Sigmoid colon (tissue), 7 donors: ENCODE results near the gene DAPK3. TPM values are rescaled to one million over a fixed set of nuclear protein-coding genes. Genes with fewer than 3 reads are reported as not detected.
A peak's percentile ranks its signal among the peaks of the same experiment; 100 is the strongest.
"Not testable (repeated sequence)": the region's sequence is repeated elsewhere in the genome, so short reads cannot be mapped to it uniquely, and the experiment has no call there.

Experiments
- DNase-seq: peaks from one replicate; pipeline ENCODE4 v3.0.0-alpha.2; 2019
- H3K27ac ChIP-seq, 4 donors: fragments of 200-600 bp; sonication (generic); one replicate each; pipeline ENCODE4 v1.5.1; 2016 to 2019; ENCODE audit warnings: mild to moderate bottlenecking in 1 of 4
- H3K27me3 ChIP-seq, 3 donors: fragments of 200-600 bp; sonication (generic); one replicate each; pipeline ENCODE4 v1.5.1; 2019; ENCODE audit warnings: mild to moderate bottlenecking in 1 of 3
- H3K36me3 ChIP-seq, 4 donors: fragments of 200-600 bp; sonication (generic); one replicate each; pipeline ENCODE4 v1.5.1; 2016 to 2019
- H3K4me1 ChIP-seq, 4 donors: fragments of 200-600 bp; sonication (generic); one replicate each; pipeline ENCODE4 v1.5.1; 2017 to 2019
- H3K4me3 ChIP-seq, 4 donors: fragments of 200-600 bp; sonication (generic); one replicate each; pipeline ENCODE4 v1.5.1; 2017 to 2019; ENCODE audit warnings: mild to moderate bottlenecking in 2 of 4, moderate library complexity in 1 of 4
- H3K9me3 ChIP-seq, 4 donors: fragments of 200-600 bp in 3 of 4; sonication (generic) in 3 of 4; one replicate each; pipeline versions ENCODE4 v1.5.1 to v1.6.1; 2013 to 2019
- EP300 ChIP-seq, 4 donors: sonication (generic); formaldehyde crosslinking; IDR thresholded peaks; one replicate each; pipeline ENCODE4 v1.6.1; 2017; ENCODE audit warnings: antibody characterized with exemption in 4 of 4
- POLR2A ChIP-seq, 2 donors: fragments of 450-650 bp; IDR thresholded peaks; one replicate each; pipeline ENCODE4 v1.6.1; 2016; ENCODE audit warnings: antibody characterized with exemption in 2 of 2, mild to moderate bottlenecking in 2 of 2, moderate library complexity in 2 of 2
- POLR2AphosphoS5 ChIP-seq, 4 donors: sonication (generic); formaldehyde crosslinking; IDR thresholded peaks; one replicate each; pipeline ENCODE4 v1.6.1; 2017; ENCODE audit warnings: antibody characterized with exemption in 4 of 4
- WGBS, 2 donors: extraction: QIAGEN DNeasy Blood & Tissue Kit; methylation state at CpG; one replicate each; pipeline ENCODE4 v1.1.7; 2013; 5-methylcytosine and 5-hydroxymethylcytosine counted together
- intact Hi-C: fragments of 100-400 bp; cut with DNase I; formaldehyde crosslinking; loops from one replicate; pipeline ENCODE4 v1.15.1; 2023
- polyA plus RNA-seq, 3 donors: library from polyadenylated mRNA; stranded (reverse); fragments of 200-250 nt; gene quantifications; one replicate each; pipeline ENCODE4 v1.2.3, GENCODE V29; 2013
- total RNA-seq, 4 donors: library from RNA; depleted of rRNA; stranded (reverse); fragments of >200 nt; gene quantifications; one replicate each; pipeline ENCODE4 v1.1.0, GENCODE V29; 2016
- TF ChIP-seq, protein P1 (sequence below), 4 experiments: fragments of 450-650 bp in 3 of 4; fragments of 200-600 bp in 1 of 4; IDR thresholded peaks; one replicate each; pipeline ENCODE4 v1.5.1; 2016 to 2019; ENCODE audit warnings: antibody characterized with exemption in 4 of 4, mild to moderate bottlenecking in 3 of 4, moderate library complexity in 2 of 4
- donor health status: healthy with polysubstance abuse.
- donor health status: Bipolar disorder and iron deficiency.
- donor health status: healthy.

Gene DAPK3
- total and polyA plus RNA-seq, 7 donors: 38.4 to 167 (median 91.3) TPM

DNA sequence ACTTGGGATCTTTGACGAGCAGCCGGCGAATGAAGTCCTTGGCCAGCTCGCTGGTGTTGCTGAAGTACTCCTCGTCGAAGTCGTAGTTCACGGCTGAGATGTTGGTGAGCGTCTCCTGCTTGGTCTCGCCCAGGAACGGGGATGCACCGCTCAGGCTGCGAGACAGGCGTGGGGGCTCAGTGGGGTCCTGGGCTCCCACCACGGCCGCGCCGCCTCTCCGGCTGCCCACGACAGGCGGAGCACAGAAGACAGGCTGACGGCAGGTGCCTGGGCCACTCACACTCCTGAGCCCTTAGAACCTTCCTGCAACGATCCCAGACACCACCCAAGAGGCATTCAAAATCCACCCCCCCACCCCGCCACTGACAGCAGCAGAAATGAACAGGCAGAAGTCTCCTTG, 9.9 kb downstream of the DAPK3 start:
- H3K27me3 ChIP-seq: no peaks in the 10 kb centered on the region
- no peaks in the 10 kb centered on the region for H3K9me3 ChIP-seq
- peaks cover 56 to 99% (median 76%) of the 10 kb centered on the region in 4 donors for H3K36me3 ChIP-seq
- H3K4me1 ChIP-seq: peaks cover 0 to 17% (median 13%) of the 10 kb centered on the region in 4 donors
- 95 to 96% methylated on average over 24 of the region's 24 CpGs for WGBS, 2 donors
- intact Hi-C loops: loop anchor here (10.0 kb wide), 2 partner anchors 266 to 684 kb away; no protein-coding TSS in a partner anchor
- TF ChIP-seq POLR2AphosphoS5 (IDR thresholded peaks at IDR 0.05) (no peak), EP300 (IDR thresholded peaks at IDR 0.05) (no peak), POLR2A (IDR thresholded peaks at IDR 0.05) (no peak)
- TF ChIP-seq, protein P1, sequence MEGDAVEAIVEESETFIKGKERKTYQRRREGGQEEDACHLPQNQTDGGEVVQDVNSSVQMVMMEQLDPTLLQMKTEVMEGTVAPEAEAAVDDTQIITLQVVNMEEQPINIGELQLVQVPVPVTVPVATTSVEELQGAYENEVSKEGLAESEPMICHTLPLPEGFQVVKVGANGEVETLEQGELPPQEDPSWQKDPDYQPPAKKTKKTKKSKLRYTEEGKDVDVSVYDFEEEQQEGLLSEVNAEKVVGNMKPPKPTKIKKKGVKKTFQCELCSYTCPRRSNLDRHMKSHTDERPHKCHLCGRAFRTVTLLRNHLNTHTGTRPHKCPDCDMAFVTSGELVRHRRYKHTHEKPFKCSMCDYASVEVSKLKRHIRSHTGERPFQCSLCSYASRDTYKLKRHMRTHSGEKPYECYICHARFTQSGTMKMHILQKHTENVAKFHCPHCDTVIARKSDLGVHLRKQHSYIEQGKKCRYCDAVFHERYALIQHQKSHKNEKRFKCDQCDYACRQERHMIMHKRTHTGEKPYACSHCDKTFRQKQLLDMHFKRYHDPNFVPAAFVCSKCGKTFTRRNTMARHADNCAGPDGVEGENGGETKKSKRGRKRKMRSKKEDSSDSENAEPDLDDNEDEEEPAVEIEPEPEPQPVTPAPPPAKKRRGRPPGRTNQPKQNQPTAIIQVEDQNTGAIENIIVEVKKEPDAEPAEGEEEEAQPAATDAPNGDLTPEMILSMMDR (IDR thresholded peaks at IDR 0.05): no peak
- no peak overlapping the region for H3K4me3 ChIP-seq
- DNase-seq: no peak
- H3K27ac ChIP-seq: peak overlapping the region; percentile 33 to 100 (median 50)

DNA sequence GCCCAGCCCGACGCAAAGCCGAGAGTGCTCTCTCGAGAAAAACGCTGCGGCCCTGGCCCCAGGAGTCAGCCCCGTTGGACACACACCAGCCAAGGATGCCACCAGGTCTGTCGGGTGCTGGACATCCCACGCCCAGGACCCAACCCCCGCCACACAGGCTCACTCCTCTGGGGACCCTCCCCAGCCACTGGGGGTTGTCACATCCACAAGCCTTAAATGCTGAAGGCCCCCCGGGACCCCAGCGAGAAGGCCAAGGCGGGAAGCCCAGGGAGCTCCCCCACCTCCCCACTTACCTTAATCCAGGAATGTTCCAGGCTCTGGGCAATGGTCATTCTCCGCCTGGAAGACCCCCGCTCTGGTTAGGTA, 11.2 kb downstream of the DAPK3 start:
- Histone ChIP-seq H3K4me1 (peaks cover 0 to 10% (median 3%) of the 10 kb centered on the region in 4 donors), H3K36me3 (peaks cover 56 to 97% (median 76%) of the 10 kb centered on the region in 4 donors), H3K9me3 (no peaks in the 10 kb centered on the region), H3K27me3 (no peaks in the 10 kb centered on the region), H3K27ac (no peak overlapping the region), H3K4me3 (no peak overlapping the region)
- peak; percentile 63 for DNase-seq
- TF ChIP-seq POLR2AphosphoS5 (IDR thresholded peaks at IDR 0.05) (no peak), POLR2A (IDR thresholded peaks at IDR 0.05) (no peak), EP300 (IDR thresholded peaks at IDR 0.05) (no peak)
- TF ChIP-seq, protein P1 (IDR thresholded peaks at IDR 0.05): no peak
- WGBS, 2 donors: 97% methylated on average over 15 of the region's 15 CpGs
- intact Hi-C loops: loop anchor here (10.0 kb wide), 2 partner anchors 265 to 685 kb away; no protein-coding TSS in a partner anchor

DNA sequence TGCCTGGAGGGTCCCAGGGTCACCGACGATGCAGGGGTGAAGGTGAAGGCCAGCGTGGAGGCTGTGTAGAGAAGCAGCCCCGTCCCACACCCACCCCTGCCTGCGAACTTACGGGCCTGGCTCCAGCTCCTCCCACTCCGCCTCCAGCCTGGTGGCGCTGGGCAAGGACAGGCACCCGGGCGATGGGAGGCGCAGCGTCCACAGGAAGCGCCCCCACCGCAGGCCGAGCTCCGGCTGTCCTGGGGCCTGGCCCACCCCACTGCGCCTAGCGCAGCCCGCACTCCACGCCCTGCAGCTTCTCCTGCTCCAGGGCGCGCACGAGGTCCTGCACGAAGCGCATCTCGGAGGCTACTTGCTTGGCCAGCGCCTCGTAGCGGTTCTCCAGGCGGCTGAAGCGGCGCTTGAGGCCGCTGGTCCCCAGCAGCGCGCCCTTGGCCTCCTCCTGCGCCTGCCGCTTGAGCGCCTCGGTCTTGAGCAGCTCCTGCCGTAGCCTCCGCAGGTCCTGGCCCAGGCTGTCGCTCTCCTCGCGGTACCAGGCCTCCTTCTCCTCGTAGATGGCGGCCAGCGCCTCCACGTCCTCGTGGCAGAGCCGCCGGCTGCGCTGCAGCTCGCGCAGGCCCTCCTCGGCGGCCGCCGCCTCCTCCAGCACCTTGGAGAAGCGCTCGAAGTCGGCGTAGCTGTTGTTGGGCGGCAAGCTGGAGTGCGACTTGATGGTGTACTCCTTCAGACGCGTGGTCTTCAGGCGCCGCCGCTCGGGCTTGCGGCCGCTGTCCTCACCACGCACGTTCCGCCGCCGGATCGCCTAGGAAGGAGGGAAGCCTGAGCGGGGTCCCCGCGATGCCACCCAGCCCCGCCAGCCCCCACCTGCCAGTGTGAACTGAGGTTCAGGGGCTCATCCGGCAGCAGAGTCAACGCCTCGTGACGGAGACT, 11.8 kb downstream of the DAPK3 start:
- H3K9me3 ChIP-seq: no peaks in the 10 kb centered on the region
- DNase-seq: peak; percentile 62
- intact Hi-C loops: no loop called here
- H3K36me3 ChIP-seq: peaks cover 56 to 92% (median 71%) of the 10 kb centered on the region in 4 donors
- no peak overlapping the region for H3K27ac ChIP-seq
- no peak for TF ChIP-seq EP300 (IDR thresholded peaks at IDR 0.05)
- peak in 3 of 4 donors; percentile 3 to 38 (median 37) for TF ChIP-seq POLR2AphosphoS5 (IDR thresholded peaks at IDR 0.05)
- TF ChIP-seq, protein P1 (IDR thresholded peaks at IDR 0.05): no peak
- TF ChIP-seq POLR2A (IDR thresholded peaks at IDR 0.05): no peak
- peaks cover 0 to 8% (median 7%) of the 10 kb centered on the region in 4 donors for H3K4me1 ChIP-seq
- H3K4me3 ChIP-seq: no peak overlapping the region
- 97 to 98% methylated on average over 86 of the region's 86 CpGs for WGBS, 2 donors
- no peaks in the 10 kb centered on the region for H3K27me3 ChIP-seq

DNA sequence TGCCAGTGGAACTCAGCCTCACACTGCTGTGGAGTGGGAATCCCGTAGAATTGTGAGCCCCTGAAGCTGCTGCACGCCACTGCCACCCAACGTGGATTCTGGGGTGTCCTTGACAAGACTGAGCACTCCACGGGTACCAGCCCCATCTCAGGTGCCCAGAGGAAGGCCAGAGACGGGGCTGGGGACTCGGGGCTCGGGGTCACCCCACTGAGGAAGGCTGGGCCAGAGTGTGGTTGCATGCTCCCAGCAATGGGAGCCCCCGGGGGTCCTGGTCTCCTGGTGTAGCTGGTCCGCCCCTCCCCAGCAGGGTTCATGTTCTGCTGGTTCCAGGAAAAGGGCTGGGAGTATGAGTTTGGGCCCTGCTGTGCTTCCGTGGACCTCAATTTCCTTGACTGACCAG, 15.2 kb downstream of the DAPK3 start:
- peaks cover 28 to 58% (median 38%) of the 10 kb centered on the region in 4 donors for H3K36me3 ChIP-seq

DNA sequence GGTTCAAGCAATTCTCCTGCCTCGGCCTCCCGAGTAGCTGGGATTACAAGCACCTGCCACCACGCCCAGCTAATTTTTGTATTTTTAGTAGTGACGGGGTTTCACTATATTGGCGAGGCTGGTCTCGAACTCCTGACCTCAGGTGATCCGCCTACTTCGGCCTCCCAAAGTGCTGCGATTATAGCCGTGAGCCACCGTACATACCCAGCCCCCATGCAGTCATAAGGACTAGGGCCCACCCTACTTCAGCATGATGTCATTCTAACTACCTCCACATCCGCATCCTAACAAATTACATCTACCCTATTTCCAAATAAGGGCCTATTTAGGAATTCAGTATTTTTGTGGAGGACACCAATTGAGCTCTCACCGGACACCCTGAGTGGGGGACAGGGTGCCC, 15.6 kb downstream of the DAPK3 start:
- H3K27ac ChIP-seq: peak overlapping the region; percentile 83 to 89 (median 86)
- H3K4me3 ChIP-seq, H3K9me3 ChIP-seq, intact Hi-C loops, H3K27me3 ChIP-seq, DNase-seq: not testable (repeated sequence)
- peaks cover 0 to 47% (median 45%) of the 10 kb centered on the region in 4 donors for H3K4me1 ChIP-seq
- peaks cover 24 to 54% (median 34%) of the 10 kb centered on the region in 4 donors for H3K36me3 ChIP-seq
- WGBS, 2 donors: 77 to 82% methylated on average over 13 of the region's 13 CpGs

More for the DNA sequence above, 15.2 kb downstream of the DAPK3 start:
- Histone ChIP-seq H3K27ac (peak overlapping the region; percentile 83 to 89 (median 86)), H3K27me3 (no peaks in the 10 kb centered on the region), H3K4me1 (peaks cover 0 to 42% (median 41%) of the 10 kb centered on the region in 4 donors), H3K4me3 (no peak overlapping the region), H3K9me3 (no peaks in the 10 kb centered on the region)
- peak; percentile 61 for DNase-seq
- TF ChIP-seq POLR2AphosphoS5 (IDR thresholded peaks at IDR 0.05) (peak in 2 of 4 donors; percentile 41 to 43), POLR2A (IDR thresholded peaks at IDR 0.05) (no peak)
- TF ChIP-seq, protein P1 (IDR thresholded peaks at IDR 0.05): no peak
- 88 to 91% methylated on average over 10 of the region's 10 CpGs for WGBS, 2 donors
- intact Hi-C loops: no loop called here
